Peyer's patch (tissue), 4 donors: ENCODE data around the gene NMT1. TPM values are rescaled to one million over a fixed set of nuclear protein-coding genes. Genes with fewer than 3 reads are reported as not detected.

Experiments
- DNase-seq, 3 donors: peaks; one replicate each; pipeline ENCODE4 v3.0.0-alpha.2; 2017 to 2019
- H3K27ac ChIP-seq, 4 donors: fragments of 200-600 bp; sonication (generic); one replicate each; pipeline ENCODE4 v1.5.1; 2016 to 2019
- H3K27me3 ChIP-seq, 2 donors: fragments of 200-600 bp; sonication (generic); one replicate each; pipeline ENCODE4 v1.5.1; 2019
- H3K36me3 ChIP-seq, 3 donors: fragments of 200-600 bp; sonication (generic); one replicate each; pipeline ENCODE4 v1.5.1; 2016 to 2019
- H3K4me1 ChIP-seq, 4 donors: fragments of 200-600 bp; sonication (generic); one replicate each; pipeline ENCODE4 v1.5.1; 2016 to 2019
- H3K4me3 ChIP-seq, 4 donors: fragments of 200-600 bp; sonication (generic); 1 replicate in 3 of 4; 2 replicates in 1 of 4; pipeline ENCODE4 v1.5.1; 2016 to 2019; ENCODE audit warnings: mild to moderate bottlenecking in 1 of 4
- H3K9me3 ChIP-seq, 4 donors: fragments of 200-600 bp; sonication (generic); one replicate each; pipeline ENCODE4 v1.5.1; 2016 to 2019; ENCODE audit warnings: mild to moderate bottlenecking in 1 of 4
- POLR2A ChIP-seq, 2 donors: fragments of 450-650 bp; IDR thresholded peaks; one replicate each; pipeline ENCODE4 v1.5.1; 2017; ENCODE audit warnings: antibody characterized with exemption in 2 of 2, mild to moderate bottlenecking in 2 of 2, moderate library complexity in 2 of 2
- total RNA-seq, 4 donors: library from RNA; depleted of rRNA; stranded (reverse); fragments of >200 nt; gene quantifications; one replicate each; pipeline ENCODE4 v1.1.0, GENCODE V29; 2016
- TF ChIP-seq, protein P1 (sequence below), 6 experiments: fragments of 450-650 bp in 4 of 6; fragments of 200-600 bp in 2 of 6; sonication (generic) in 1 of 6; IDR thresholded peaks; one replicate each; pipeline ENCODE4 v1.5.1; 2017 to 2019; ENCODE audit warnings: antibody characterized with exemption in 6 of 6, mild to moderate bottlenecking in 3 of 6, moderate library complexity in 1 of 6

NMT1 gene
- total RNA-seq, 4 donors from 2014 or later: 60.9 to 111 (median 77.1) TPM

DNA sequence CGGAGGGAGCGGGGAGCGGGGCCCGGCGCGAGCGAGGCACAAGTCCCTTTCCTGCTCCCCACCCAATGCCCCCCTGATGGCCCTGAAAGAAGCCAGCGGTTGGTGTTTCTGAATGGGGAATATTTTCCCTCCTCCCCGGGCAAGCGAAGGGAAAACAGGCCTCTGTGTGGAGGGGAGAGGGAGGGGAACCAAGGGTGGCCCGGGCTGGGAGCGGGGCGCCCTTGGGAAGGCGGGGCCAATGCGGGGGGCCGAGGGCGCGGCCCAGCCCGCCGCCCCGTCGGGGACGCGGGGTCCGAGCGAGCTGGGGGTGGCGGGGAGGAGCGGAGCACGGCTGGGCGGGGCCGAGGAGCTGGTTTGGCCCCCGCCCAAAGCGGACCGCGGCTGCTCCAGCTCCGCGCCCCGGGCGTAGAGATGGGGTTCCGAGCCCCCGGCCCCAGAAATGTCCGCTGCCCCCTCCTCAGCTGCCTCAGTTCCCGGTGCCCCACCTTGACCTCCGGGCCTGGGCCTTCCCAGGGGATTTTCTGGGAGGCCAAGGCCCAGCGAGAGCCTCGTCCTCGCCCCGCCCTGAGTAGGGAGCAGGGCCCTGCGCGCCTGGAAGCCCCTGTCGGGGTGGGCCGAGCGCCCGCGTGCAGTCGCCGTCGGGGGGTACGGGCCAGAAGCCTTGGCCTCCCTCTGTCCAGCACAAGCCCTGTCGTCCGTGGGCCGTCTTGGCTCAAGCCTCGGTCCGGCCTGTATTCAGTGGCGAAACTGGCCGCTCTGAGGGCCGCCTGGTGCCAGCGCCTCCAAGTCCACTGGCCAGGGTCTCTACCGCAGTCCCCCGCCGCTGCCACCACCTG, 83.3 kb downstream of the NMT1 start:
- Histone ChIP-seq H3K27me3 (no peaks in the 10 kb centered on the region), H3K4me1 (peaks cover 3 to 23% (median 13%) of the 10 kb centered on the region in 4 donors), H3K36me3 (no peaks in the 10 kb centered on the region), H3K27ac (peak overlapping the region; percentile 83 to 90 (median 88)), H3K4me3 (peak overlapping the region; percentile 39 to 57 (median 52)), H3K9me3 (no peaks in the 10 kb centered on the region)
- TF ChIP-seq, protein P1, sequence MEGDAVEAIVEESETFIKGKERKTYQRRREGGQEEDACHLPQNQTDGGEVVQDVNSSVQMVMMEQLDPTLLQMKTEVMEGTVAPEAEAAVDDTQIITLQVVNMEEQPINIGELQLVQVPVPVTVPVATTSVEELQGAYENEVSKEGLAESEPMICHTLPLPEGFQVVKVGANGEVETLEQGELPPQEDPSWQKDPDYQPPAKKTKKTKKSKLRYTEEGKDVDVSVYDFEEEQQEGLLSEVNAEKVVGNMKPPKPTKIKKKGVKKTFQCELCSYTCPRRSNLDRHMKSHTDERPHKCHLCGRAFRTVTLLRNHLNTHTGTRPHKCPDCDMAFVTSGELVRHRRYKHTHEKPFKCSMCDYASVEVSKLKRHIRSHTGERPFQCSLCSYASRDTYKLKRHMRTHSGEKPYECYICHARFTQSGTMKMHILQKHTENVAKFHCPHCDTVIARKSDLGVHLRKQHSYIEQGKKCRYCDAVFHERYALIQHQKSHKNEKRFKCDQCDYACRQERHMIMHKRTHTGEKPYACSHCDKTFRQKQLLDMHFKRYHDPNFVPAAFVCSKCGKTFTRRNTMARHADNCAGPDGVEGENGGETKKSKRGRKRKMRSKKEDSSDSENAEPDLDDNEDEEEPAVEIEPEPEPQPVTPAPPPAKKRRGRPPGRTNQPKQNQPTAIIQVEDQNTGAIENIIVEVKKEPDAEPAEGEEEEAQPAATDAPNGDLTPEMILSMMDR (IDR thresholded peaks at IDR 0.05): no peak
- TF ChIP-seq POLR2A (IDR thresholded peaks at IDR 0.05): peak in 1 of 2 donors; percentile 11
- peak in 2 of 3 donors; percentile 72 to 78 for DNase-seq

DNA sequence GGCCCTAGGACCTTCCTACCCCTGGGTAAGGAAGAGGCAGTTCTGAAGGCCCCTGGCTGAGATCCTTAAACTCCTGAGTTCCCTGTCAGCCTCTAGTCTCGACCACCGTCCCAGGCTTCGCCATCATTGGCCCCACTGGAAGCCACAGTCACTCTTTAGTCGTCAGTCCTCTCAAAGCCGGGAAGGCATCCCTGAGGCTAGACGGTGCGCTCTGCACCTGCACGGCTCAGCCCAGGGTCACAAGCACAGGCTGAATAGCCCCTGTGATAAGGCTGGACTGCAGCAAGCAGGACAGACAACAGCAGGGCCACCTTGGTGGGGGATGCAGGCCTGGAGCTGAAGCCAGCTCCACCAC, 83.9 kb downstream of the NMT1 start:
- TF ChIP-seq, protein P1 (IDR thresholded peaks at IDR 0.05): no peak
- no peak for TF ChIP-seq POLR2A (IDR thresholded peaks at IDR 0.05)
- no peaks in the 10 kb centered on the region for H3K36me3 ChIP-seq
- DNase-seq: no peak
- H3K4me3 ChIP-seq: peak overlapping the region in 3 of 4 donors; percentile 50 to 57 (median 53)
- H3K27ac ChIP-seq: peak overlapping the region; percentile 83 to 90 (median 88)
- H3K9me3 ChIP-seq: no peaks in the 10 kb centered on the region
- H3K4me1 ChIP-seq: peaks cover 3 to 23% (median 13%) of the 10 kb centered on the region in 4 donors
- H3K27me3 ChIP-seq: no peaks in the 10 kb centered on the region

DNA sequence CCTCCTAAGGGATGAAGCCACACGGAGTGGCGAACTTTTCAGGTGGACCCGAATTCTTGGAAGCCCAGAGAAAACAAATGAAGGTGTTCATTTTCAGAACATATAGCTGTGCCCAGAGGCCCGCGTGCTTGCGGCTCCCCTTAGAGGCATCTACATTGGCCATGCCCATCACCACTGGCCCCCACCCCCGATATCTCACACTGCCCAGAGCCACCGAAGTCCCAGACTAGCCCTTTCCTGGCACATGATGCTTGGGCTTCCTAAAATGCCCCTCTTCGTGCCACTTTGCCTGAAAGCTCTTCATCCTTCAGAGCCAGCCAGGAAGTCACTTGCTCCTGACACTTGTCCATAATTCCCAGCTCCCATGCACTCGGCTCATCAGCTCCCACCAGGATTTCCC, 85.0 kb downstream of the NMT1 start:
- peak overlapping the region in 1 of 4 donors; percentile 83 for H3K4me3 ChIP-seq
- H3K27ac ChIP-seq: peak overlapping the region; percentile 88 to 99 (median 96)
- H3K36me3 ChIP-seq: no peaks in the 10 kb centered on the region
- DNase-seq: no peak
- no peaks in the 10 kb centered on the region for H3K27me3 ChIP-seq
- no peak for TF ChIP-seq POLR2A (IDR thresholded peaks at IDR 0.05)
- TF ChIP-seq, protein P1 (IDR thresholded peaks at IDR 0.05): no peak
- no peaks in the 10 kb centered on the region for H3K9me3 ChIP-seq
- H3K4me1 ChIP-seq: peaks cover 3 to 32% (median 17%) of the 10 kb centered on the region in 4 donors

DNA sequence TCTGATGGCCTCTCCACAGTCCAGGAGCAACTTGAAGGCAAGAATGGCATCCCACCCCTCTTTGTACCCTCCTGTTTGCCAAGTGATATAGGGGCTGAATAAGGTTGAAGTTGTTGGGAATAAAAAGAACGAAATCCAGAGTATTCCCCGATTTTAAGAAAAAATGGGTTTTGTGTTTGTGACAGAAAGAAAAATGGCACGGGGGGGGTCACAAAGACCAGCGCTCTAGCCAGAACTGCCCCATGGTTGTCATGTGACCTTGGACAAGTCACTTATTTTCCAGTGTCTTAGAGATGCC, 85.4 kb downstream of the NMT1 start:
- peak overlapping the region in 3 of 4 donors; percentile 50 to 83 (median 65) for H3K4me3 ChIP-seq
- H3K27me3 ChIP-seq: no peaks in the 10 kb centered on the region
- TF ChIP-seq, protein P1 (IDR thresholded peaks at IDR 0.05): no peak
- no peak for TF ChIP-seq POLR2A (IDR thresholded peaks at IDR 0.05)
- no peak for DNase-seq
- no peaks in the 10 kb centered on the region for H3K9me3 ChIP-seq
- H3K27ac ChIP-seq: peak overlapping the region; percentile 88 to 99 (median 96)
- H3K36me3 ChIP-seq: no peaks in the 10 kb centered on the region
- peaks cover 3 to 36% (median 19%) of the 10 kb centered on the region in 4 donors for H3K4me1 ChIP-seq

DNA sequence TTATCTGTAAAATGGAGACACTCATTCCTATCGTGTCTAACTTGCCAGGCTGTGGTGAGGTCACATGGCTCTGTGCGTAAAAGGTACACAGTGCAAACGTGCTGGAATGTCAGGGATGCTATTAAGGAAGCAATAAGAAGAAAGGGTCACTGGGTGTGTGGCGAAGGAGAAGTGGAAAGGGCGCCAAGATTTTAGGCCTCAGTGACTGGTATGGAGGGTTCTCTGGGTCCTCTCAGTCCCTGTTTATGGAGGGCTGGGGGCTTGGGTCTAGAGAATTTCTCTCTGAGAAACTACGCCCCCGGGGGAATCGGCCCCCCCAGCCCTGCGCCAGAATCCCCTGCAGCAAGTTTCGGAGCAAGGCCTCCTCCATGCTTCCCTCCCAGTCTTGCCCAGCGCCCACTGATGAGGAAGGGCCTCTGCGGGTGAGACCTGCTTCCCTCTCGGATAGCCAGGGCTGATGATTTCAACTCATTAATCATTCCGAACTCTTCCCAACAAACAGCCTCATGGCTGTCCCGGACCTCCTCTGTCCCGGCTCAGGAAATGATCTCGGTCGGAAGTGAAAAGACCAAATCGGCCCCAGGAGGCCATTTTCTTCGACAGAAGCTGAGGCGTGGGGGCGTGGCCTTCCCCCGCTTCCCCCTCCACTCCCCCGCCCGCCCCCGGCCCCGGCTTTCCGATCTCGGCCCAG, 85.9 kb downstream of the NMT1 start:
- peak; percentile 58 to 87 (median 78) for DNase-seq
- no peaks in the 10 kb centered on the region for H3K27me3 ChIP-seq
- peak overlapping the region; percentile 88 to 99 (median 96) for H3K27ac ChIP-seq
- no peaks in the 10 kb centered on the region for H3K9me3 ChIP-seq
- no peaks in the 10 kb centered on the region for H3K36me3 ChIP-seq
- peak; percentile 61 to 81 for TF ChIP-seq POLR2A (IDR thresholded peaks at IDR 0.05)
- TF ChIP-seq, protein P1 (IDR thresholded peaks at IDR 0.05): no peak
- H3K4me1 ChIP-seq: peaks cover 3 to 41% (median 23%) of the 10 kb centered on the region in 4 donors
- peak overlapping the region; percentile 50 to 83 (median 66) for H3K4me3 ChIP-seq
